ENCODE measurements around the gene IL2. TPM values are rescaled to one million over a fixed set of nuclear protein-coding genes. Genes with fewer than 3 reads are reported as not detected.

Gene IL2
- total RNA-seq, 4 donors from 2014 or later = not detected

- Histone ChIP-seq H3K4me3 (no peak overlapping the region), H3K9me3 (no peaks in the 10 kb centered on the region), H3K4me1 (no peaks in the 10 kb centered on the region), H3K36me3 (no peaks in the 10 kb centered on the region), H3K27me3 (no peaks in the 10 kb centered on the region), H3K27ac (no peak overlapping the region)
- TF ChIP-seq EP300 (IDR thresholded peaks at IDR 0.05) (no peak), POLR2AphosphoS5 (IDR thresholded peaks at IDR 0.05) (no peak), CTCF (IDR thresholded peaks at IDR 0.05) (no peak), POLR2A (IDR thresholded peaks at IDR 0.05) (no peak)
- WGBS = 97% methylated on average over 1 of the region's 1 CpG
- no peak for DNase-seq (ENCODE audit: low spot score in 2 of 2)
These were observed 24.3 kb upstream of the IL2 start for GRCh38 chr4:122480655-122481487.

- H3K4me3 ChIP-seq = no peak overlapping the region
- H3K4me1 ChIP-seq = no peaks in the 10 kb centered on the region
- H3K36me3 ChIP-seq = no peaks in the 10 kb centered on the region
- 60% methylated on average over 5 of the region's 5 CpGs for WGBS
- H3K27ac ChIP-seq = no peak overlapping the region
- no peaks in the 10 kb centered on the region for H3K27me3 ChIP-seq
- no peak for DNase-seq (ENCODE audit: low spot score in 2 of 2)
- no peaks in the 10 kb centered on the region for H3K9me3 ChIP-seq
- TF ChIP-seq CTCF (IDR thresholded peaks at IDR 0.05) = no peak
- TF ChIP-seq POLR2AphosphoS5 (IDR thresholded peaks at IDR 0.05) = no peak
- no peak for TF ChIP-seq POLR2A (IDR thresholded peaks at IDR 0.05)
- no peak for TF ChIP-seq EP300 (IDR thresholded peaks at IDR 0.05)
These were observed 23.5 kb upstream of the IL2 start for GRCh38 chr4:122479935-122480416.

GRCh38 chr4:122476745-122477144, 20.2 kb upstream of the IL2 start:
- Histone ChIP-seq H3K4me1 (no peaks in the 10 kb centered on the region), H3K4me3 (no peak overlapping the region), H3K36me3 (no peaks in the 10 kb centered on the region), H3K27me3 (no peaks in the 10 kb centered on the region), H3K9me3 (no peaks in the 10 kb centered on the region), H3K27ac (no peak overlapping the region)
- no peak for DNase-seq (ENCODE audit: low spot score in 2 of 2)
- TF ChIP-seq POLR2AphosphoS5 (IDR thresholded peaks at IDR 0.05) = no peak
- no peak for TF ChIP-seq CTCF (IDR thresholded peaks at IDR 0.05)
- no peak for TF ChIP-seq POLR2A (IDR thresholded peaks at IDR 0.05)
- no peak for TF ChIP-seq EP300 (IDR thresholded peaks at IDR 0.05)
- WGBS = 78% methylated on average over 1 of the region's 1 CpG

GRCh38 chr4:122476126-122476525, 19.6 kb upstream of the IL2 start:
- Histone ChIP-seq H3K4me1 (no peaks in the 10 kb centered on the region), H3K27me3 (no peaks in the 10 kb centered on the region), H3K36me3 (no peaks in the 10 kb centered on the region), H3K9me3 (no peaks in the 10 kb centered on the region), H3K27ac (no peak overlapping the region), H3K4me3 (no peak overlapping the region)
- 59% methylated on average over 1 of the region's 1 CpG for WGBS
- DNase-seq (ENCODE audit: low spot score in 2 of 2) = no peak
- TF ChIP-seq EP300 (IDR thresholded peaks at IDR 0.05) = no peak
- TF ChIP-seq POLR2A (IDR thresholded peaks at IDR 0.05) = no peak
- TF ChIP-seq POLR2AphosphoS5 (IDR thresholded peaks at IDR 0.05) = no peak
- TF ChIP-seq CTCF (IDR thresholded peaks at IDR 0.05) = no peak

GRCh38 chr4:122475233-122475632, 18.7 kb upstream of the IL2 start:
- Histone ChIP-seq H3K4me3 (no peak overlapping the region), H3K27me3 (no peaks in the 10 kb centered on the region), H3K27ac (no peak overlapping the region), H3K4me1 (no peaks in the 10 kb centered on the region), H3K36me3 (no peaks in the 10 kb centered on the region), H3K9me3 (no peaks in the 10 kb centered on the region)
- 89% methylated on average over 3 of the region's 3 CpGs for WGBS
- DNase-seq (ENCODE audit: low spot score in 2 of 2) = no peak
- TF ChIP-seq POLR2A (IDR thresholded peaks at IDR 0.05) = no peak
- no peak for TF ChIP-seq CTCF (IDR thresholded peaks at IDR 0.05)
- no peak for TF ChIP-seq EP300 (IDR thresholded peaks at IDR 0.05)
- no peak for TF ChIP-seq POLR2AphosphoS5 (IDR thresholded peaks at IDR 0.05)
